ENCODE data around the gene SLC26A11.
"Not testable (repeated sequence)": the region's sequence is repeated elsewhere in the genome, so short reads cannot be mapped to it uniquely, and the experiment has no call there.

SLC26A11 gene

DNA sequence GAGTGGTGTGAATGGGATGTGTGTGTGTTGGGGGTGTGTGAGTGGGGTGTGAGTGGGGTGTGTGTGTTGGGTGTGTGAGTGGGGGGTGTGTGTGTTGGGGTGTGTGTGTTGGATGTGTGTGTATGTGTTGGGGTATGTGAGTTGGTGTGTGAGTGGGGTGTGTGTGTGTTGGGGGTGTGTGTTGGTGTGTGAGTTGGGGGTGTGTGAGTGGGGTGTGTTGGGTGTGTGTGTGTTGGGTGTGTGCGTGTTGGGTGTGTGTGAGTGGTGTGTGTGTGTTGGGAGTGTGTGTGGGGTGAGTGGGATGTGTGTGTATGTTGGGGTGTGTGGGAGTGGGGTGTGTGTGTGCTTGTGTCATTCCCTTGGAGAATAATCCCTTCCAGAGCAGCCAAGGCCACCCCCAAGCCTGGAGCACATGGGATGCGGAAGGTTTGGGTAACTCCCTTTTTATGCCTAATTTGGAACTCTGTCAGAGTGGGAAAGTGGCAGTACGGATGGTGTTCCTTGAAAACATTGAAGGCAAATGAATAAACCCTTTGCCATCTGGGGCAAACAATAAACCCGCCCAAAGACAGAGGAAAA, 54.7 kb downstream of the SLC26A11 start:
- TF ChIP-seq, protein P1, sequence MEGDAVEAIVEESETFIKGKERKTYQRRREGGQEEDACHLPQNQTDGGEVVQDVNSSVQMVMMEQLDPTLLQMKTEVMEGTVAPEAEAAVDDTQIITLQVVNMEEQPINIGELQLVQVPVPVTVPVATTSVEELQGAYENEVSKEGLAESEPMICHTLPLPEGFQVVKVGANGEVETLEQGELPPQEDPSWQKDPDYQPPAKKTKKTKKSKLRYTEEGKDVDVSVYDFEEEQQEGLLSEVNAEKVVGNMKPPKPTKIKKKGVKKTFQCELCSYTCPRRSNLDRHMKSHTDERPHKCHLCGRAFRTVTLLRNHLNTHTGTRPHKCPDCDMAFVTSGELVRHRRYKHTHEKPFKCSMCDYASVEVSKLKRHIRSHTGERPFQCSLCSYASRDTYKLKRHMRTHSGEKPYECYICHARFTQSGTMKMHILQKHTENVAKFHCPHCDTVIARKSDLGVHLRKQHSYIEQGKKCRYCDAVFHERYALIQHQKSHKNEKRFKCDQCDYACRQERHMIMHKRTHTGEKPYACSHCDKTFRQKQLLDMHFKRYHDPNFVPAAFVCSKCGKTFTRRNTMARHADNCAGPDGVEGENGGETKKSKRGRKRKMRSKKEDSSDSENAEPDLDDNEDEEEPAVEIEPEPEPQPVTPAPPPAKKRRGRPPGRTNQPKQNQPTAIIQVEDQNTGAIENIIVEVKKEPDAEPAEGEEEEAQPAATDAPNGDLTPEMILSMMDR (IDR thresholded peaks at IDR 0.05) = no peak
- Mint-ChIP-seq H3K27me3 (ENCODE audit: low read depth, poor library complexity) (peaks cover 3% of the 10 kb centered on the region), H3K27ac (peak overlapping the region; percentile 56), H3K36me3 (ENCODE audit: low read depth) (peaks cover 9% of the 10 kb centered on the region), H3K9me3 (no peaks in the 10 kb centered on the region), H3K4me3 (no peak overlapping the region), H3K4me1 (peaks cover 14% of the 10 kb centered on the region)
- no peak for DNase-seq

DNA sequence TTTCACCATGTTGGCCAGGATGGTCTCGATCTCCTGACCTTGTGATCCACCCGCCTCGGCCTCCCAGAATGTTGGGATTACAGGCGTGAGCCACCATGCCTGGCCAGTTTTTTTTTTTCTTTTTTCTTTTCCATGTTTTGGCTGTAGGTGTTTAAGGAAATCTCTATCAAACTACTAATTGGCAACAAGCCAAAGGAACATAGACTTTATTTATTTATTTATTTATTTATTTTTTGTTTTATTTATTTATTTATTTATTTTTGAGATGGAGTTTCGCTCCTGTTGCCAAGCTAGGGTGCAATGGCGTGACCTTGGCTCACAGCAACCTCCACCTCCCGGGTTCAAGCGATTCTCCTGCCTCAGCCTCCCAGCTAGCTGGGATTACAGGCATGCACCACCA, 55.6 kb downstream of the SLC26A11 start:
- not testable (repeated sequence) for H3K27ac Mint-ChIP-seq; DNase-seq; H3K4me3 Mint-ChIP-seq; H3K36me3 Mint-ChIP-seq (ENCODE audit: low read depth); H3K27me3 Mint-ChIP-seq (ENCODE audit: low read depth, poor library complexity); H3K9me3 Mint-ChIP-seq
- peaks cover 14% of the 10 kb centered on the region for H3K4me1 Mint-ChIP-seq

DNA sequence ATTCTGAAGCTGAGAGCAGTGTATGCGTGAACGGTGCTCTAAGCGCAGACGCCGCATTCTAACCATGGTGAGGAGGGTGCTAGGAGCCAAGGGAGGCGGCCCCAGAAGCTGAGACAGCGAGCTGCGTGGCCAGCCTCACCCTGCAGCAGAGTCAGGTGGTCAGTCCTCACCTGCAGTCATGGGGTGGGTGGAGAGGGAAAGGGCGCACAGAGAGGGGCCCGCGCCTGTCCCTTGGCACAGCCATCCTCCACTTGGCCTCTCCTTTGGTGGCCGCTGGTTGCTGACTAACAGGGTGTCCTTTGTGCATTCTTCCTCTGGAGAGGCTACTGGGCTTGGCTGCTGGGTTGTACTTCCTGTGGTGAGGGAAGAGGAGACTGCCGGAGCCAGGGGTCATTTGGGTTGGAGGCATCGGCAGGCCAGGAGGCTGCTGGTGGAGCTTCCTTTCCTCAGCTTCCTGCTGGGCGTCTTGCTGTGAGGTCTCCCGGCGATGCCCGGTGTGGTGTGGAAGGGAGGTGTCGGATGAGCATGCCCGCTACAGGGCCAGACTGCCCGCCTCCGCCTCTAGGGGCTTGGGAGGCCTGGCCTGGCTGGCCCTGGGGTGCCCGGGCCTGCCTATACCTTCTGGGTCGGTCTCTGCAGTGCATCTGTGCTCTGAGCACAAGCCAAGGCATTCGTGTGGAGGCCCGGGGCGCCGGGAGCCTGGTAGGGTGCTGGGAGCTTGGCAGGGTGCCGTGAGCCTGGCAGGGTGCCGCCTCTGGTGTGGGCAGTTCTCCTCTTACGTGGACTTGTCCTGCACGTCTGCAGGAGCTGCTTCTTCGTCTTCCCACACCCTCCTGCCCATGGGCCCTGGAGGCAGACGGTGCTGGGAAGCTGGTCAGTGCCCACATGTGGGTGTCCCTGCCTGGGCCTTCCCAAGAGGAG, 57.8 kb downstream of the SLC26A11 start:
- peak overlapping the region; percentile 39 for H3K27ac Mint-ChIP-seq
- H3K27me3 Mint-ChIP-seq (ENCODE audit: low read depth, poor library complexity) = peaks cover 6% of the 10 kb centered on the region
- DNase-seq = no peak
- H3K4me3 Mint-ChIP-seq = no peak overlapping the region
- no peaks in the 10 kb centered on the region for H3K9me3 Mint-ChIP-seq
- H3K36me3 Mint-ChIP-seq (ENCODE audit: low read depth) = peaks cover 9% of the 10 kb centered on the region
- peaks cover 12% of the 10 kb centered on the region for H3K4me1 Mint-ChIP-seq
- TF ChIP-seq, protein P1 (IDR thresholded peaks at IDR 0.05) = no peak

DNA sequence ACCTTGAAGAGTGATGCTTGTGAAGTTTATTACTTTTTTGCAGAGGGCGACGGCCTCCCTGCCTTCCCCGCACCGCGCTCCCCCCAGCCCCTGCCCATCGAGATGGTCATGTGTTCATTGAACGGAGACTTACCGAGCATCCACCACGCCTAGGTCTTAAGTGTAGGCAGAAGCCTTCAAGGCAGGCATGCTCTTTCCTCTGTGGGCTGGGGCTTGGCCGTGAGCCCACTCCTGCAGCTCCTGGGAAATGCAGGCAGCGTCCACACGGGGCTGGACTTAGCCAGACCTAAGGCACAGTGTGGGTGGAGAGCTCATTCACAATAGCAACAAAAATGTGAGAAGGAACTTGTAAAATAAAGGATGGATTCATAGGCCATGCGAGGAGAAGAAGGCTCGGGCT, 59.7 kb downstream of the SLC26A11 start:
- no peak overlapping the region for H3K27ac Mint-ChIP-seq

DNA sequence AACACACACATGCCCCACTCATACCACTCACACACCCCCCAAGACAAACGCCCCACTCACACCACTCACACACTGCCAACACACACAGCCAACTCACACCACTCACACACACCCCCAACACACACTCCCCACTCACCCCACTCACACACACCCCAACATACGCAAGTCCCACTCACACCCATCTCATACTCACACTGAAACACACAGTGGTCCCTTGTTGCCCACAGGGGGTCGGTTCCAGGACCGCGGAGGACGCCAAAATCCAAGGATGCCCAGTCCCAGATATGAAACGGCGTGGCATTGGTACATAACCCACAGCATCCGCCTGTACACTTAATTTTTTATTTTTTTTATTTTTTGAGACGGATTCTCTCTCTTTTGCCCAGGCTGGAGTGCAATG, 61.3 kb downstream of the SLC26A11 start:
- DNase-seq = no peak
- Mint-ChIP-seq H3K27me3 (ENCODE audit: low read depth, poor library complexity) (peaks cover 3% of the 10 kb centered on the region), H3K36me3 (ENCODE audit: low read depth) (peaks cover under 1% of the 10 kb centered on the region), H3K4me3 (no peak overlapping the region), H3K27ac (no peak overlapping the region), H3K4me1 (peaks cover 16% of the 10 kb centered on the region), H3K9me3 (no peaks in the 10 kb centered on the region)
- TF ChIP-seq, protein P1 (IDR thresholded peaks at IDR 0.05) = no peak

More for the DNA sequence above, 59.7 kb downstream of the SLC26A11 start:
- H3K9me3 Mint-ChIP-seq = no peaks in the 10 kb centered on the region
- H3K4me1 Mint-ChIP-seq = peaks cover 19% of the 10 kb centered on the region
- peaks cover 6% of the 10 kb centered on the region for H3K27me3 Mint-ChIP-seq (ENCODE audit: low read depth, poor library complexity)
- no peak for DNase-seq
- H3K4me3 Mint-ChIP-seq = no peak overlapping the region
- peaks cover 9% of the 10 kb centered on the region for H3K36me3 Mint-ChIP-seq (ENCODE audit: low read depth)
- TF ChIP-seq, protein P1 (IDR thresholded peaks at IDR 0.05) = no peak

DNA sequence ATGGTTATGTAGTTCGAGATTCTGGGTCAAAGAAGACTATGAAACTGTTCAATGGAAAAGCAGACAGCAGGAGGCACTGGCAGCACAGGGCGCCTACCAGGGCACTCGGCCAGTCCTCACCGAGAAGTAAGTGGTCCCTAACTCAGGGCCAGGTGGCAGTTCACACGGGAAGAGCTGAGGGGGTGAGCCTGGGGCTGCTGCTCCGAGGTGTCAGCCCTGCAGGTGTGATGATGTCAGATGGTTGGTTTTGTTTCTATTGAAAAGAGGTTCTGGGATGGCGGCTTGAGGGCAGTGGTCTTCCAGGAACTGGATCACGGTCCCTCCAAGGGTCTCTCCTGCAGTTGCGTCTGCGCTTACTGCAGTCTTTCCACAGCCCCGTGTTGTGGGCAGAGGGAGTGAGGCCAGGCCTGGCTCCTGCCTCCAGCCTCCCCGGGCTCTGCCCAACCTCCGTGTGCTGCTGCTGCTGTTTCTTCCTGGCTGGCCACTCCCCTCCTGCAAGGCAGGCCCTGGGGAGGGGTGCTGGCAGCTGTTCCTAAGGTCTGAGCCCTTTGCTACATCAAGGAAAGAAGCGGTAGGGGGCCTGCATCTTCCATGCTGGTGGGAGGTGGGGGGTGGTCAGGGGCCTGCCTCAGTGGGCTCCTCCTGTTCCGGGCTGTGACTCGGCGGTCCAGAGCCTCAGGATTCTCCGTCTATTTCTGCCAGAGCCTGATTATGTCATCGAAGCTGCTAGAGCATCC, 63.1 kb downstream of the SLC26A11 start:
- no peak for DNase-seq
- TF ChIP-seq, protein P1 (IDR thresholded peaks at IDR 0.05) = no peak
- Mint-ChIP-seq H3K36me3 (ENCODE audit: low read depth) (no peaks in the 10 kb centered on the region), H3K27ac (no peak overlapping the region), H3K4me1 (peaks cover 25% of the 10 kb centered on the region), H3K9me3 (no peaks in the 10 kb centered on the region), H3K27me3 (ENCODE audit: low read depth, poor library complexity) (peaks cover 2% of the 10 kb centered on the region), H3K4me3 (no peak overlapping the region)
